HG02759 (cell line): ENCODE results near the gene RBM14.

Source experiments
- ATAC-seq: cut with Tn5 transposase; IDR thresholded peaks from one replicate; pipeline ENCODE4 v1.9.1; 2021; ENCODE audit warnings: mild to moderate bottlenecking, moderate library complexity; ENCODE audit not compliant: unreplicated experiment

Gene RBM14

GRCh38 chr11:66676282-66676919 lies 60.0 kb downstream of the RBM14 start:
- ATAC-seq, result no peak
